Astrocyte of the spinal cord (primary cell): ENCODE measurements around the gene LXN.

Experiments used
- DNase-seq: peaks from one replicate; pipeline ENCODE4 v3.0.0; 2011; ENCODE audit warnings: low read depth, low spot score
- H3K4me3 ChIP-seq: 2 replicates; pipeline ENCODE4 v1.5.1; 2011; ENCODE audit warnings: low read depth, mild to moderate bottlenecking, low read length, moderate library complexity
- CTCF ChIP-seq: IDR thresholded peaks from 2 replicates; pipeline ENCODE4 v1.5.1; 2012; ENCODE audit warnings: low read depth, mild to moderate bottlenecking, low read length, inconsistent platforms
- in situ Hi-C: cut with HindIII; loops from 2 replicates; pipeline ENCODE4 v1.10.0; 2017; ENCODE audit warnings: low sequenced_read_pairs

The LXN gene

GRCh38 chr3:158678687-158679086 lies 6.2 kb upstream of the LXN start:
- TF ChIP-seq CTCF = no peak
- in situ Hi-C loops = no loop called here
- no peak for DNase-seq
- H3K4me3 ChIP-seq = no peak overlapping the region

- peak overlapping the region; percentile 60 for H3K4me3 ChIP-seq
- DNase-seq = peak; percentile 12
- in situ Hi-C loops = no loop called here
- TF ChIP-seq CTCF = no peak
These were observed 630 bp downstream of the LXN start for GRCh38 chr3:158671821-158672214.

GRCh38 chr3:158668506-158668905 lies 3.9 kb downstream of the LXN start:
- TF ChIP-seq CTCF = no peak
- in situ Hi-C loops = no loop called here
- DNase-seq = peak; percentile 80
- no peak overlapping the region for H3K4me3 ChIP-seq

- TF ChIP-seq CTCF = no peak
- no peak for DNase-seq
- H3K4me3 ChIP-seq = no peak overlapping the region
- in situ Hi-C loops = no loop called here
These were observed 6.0 kb downstream of the LXN start for GRCh38 chr3:158666416-158666815.

- DNase-seq = no peak
- no peak overlapping the region for H3K4me3 ChIP-seq
- in situ Hi-C loops = no loop called here
- TF ChIP-seq CTCF = no peak
These were observed 8.6 kb downstream of the LXN start for GRCh38 chr3:158663832-158664231.

- H3K4me3 ChIP-seq = no peak overlapping the region
- TF ChIP-seq CTCF = no peak
- in situ Hi-C loops = no loop called here
- no peak for DNase-seq
These were observed 9.2 kb downstream of the LXN start for GRCh38 chr3:158663246-158663645.

- DNase-seq = no peak
- TF ChIP-seq CTCF = no peak
- H3K4me3 ChIP-seq = no peak overlapping the region
- in situ Hi-C loops = no loop called here
These were observed 11.7 kb downstream of the LXN start for GRCh38 chr3:158660711-158661110.
